Ovary (tissue), 9 donors: ENCODE results near the gene C19orf67. TPM values are rescaled to one million over a fixed set of nuclear protein-coding genes. Genes with fewer than 3 reads are reported as not detected.

Experiments
- DNase-seq, 5 donors: peaks; one replicate each; pipeline ENCODE4 v3.0.0-alpha.2; 2019 to 2020
- H3K27ac ChIP-seq, 2 donors: fragments of 200-600 bp; one replicate each; pipeline versions ENCODE4 v1.5.1 to v1.8.0; 2019 to 2022
- H3K27me3 ChIP-seq: fragments of 200-600 bp; one replicate; pipeline ENCODE4 v1.8.0; 2022
- H3K36me3 ChIP-seq: fragments of 200-600 bp; sonication (generic); one replicate; pipeline ENCODE4 v1.5.1; 2019
- H3K4me1 ChIP-seq: one replicate; pipeline ENCODE4 v1.8.1; 2013; ENCODE audit warnings: mild to moderate bottlenecking, moderate library complexity; ENCODE audit not compliant: insufficient read depth
- H3K4me3 ChIP-seq: fragments of 200-600 bp; sonication (generic); one replicate; pipeline ENCODE4 v1.5.1; 2017
- H3K9me3 ChIP-seq, 2 donors: fragments of 200-600 bp in 1 of 2; sonication (generic) in 1 of 2; one replicate each; pipeline versions ENCODE4 v1.5.1 to v1.8.1; 2013 to 2019; ENCODE audit warnings: mild to moderate bottlenecking in 1 of 2, moderate library complexity in 1 of 2
- EP300 ChIP-seq: sonication (generic); formaldehyde crosslinking; IDR thresholded peaks from one replicate; pipeline ENCODE4 v1.6.1; 2017; ENCODE audit warnings: antibody characterized with exemption
- POLR2A ChIP-seq: fragments of 450-650 bp; IDR thresholded peaks from one replicate; pipeline ENCODE4 v1.6.1; 2017; ENCODE audit warnings: antibody characterized with exemption, mild to moderate bottlenecking, moderate library complexity
- whole genome bisulfite sequencing, 3 donors: extraction: QIAGEN DNeasy Blood & Tissue Kit in 1 of 3; methylation state at CpG; one replicate each; pipeline versions ENCODE4 v1.1.5 to v1.1.7; 2013 to 2017; 5-methylcytosine and 5-hydroxymethylcytosine counted together
- intact Hi-C, 4 donors: fragments of 100-400 bp; cut with DNase I; formaldehyde crosslinking; loops; one replicate each; pipeline versions ENCODE4 v1.11.0 to v1.15.1; 2022 to 2023
- polyA plus RNA-seq, 2 donors: library from polyadenylated mRNA; stranded (reverse); fragments of 200-250 nt in 1 of 2; fragments of 350-450 nt in 1 of 2; fragmentation: Illumina TruSeq in 1 of 2; extraction: RNeasy Lipid Tissue Mini Kit (QIAGEN cat#74804) in 1 of 2; gene quantifications; one replicate each; pipeline ENCODE4 v1.2.3, GENCODE V29; 2013 to 2014
- total RNA-seq, 7 donors: library from RNA; depleted of rRNA in 2 of 7; stranded (reverse); fragments of >200 nt in 2 of 7; fragmentation: NEBNext Ultra II Directional in 3 of 7; extraction: Animal tissue kit (Norgen Biotek cat#: 25700) in 3 of 7; gene quantifications; one replicate each; pipeline versions ENCODE4 v1.1.0 to v1.2.4, GENCODE V29; 2016 to 2023
- TF ChIP-seq, protein P1 (sequence below), 3 donors: fragments of 450-650 bp in 2 of 3; fragments of 200-600 bp in 1 of 3; IDR thresholded peaks; one replicate each; pipeline versions ENCODE4 v1.5.1 to v1.8.0; 2016 to 2022; ENCODE audit warnings: antibody characterized with exemption in 3 of 3, mild to moderate bottlenecking in 1 of 3
- donor health status: DM: no; HTN: no; CAD: no; lungs with moderate emphysema.
- donor health status: DM: no; HTN: no; CAD: no.
- donor health status: Bipolar disorder and iron deficiency.
- donor health status: DM: yes; HTN: yes; CAD: no.
- donor health status: DM: no; HTN: no; CAD: no.
- donor health status: DM: yes; HTN: yes; CAD: no.

C19orf67 gene
- total and polyA plus RNA-seq, 9 donors: 0.08 TPM; not detected in 8

DNA sequence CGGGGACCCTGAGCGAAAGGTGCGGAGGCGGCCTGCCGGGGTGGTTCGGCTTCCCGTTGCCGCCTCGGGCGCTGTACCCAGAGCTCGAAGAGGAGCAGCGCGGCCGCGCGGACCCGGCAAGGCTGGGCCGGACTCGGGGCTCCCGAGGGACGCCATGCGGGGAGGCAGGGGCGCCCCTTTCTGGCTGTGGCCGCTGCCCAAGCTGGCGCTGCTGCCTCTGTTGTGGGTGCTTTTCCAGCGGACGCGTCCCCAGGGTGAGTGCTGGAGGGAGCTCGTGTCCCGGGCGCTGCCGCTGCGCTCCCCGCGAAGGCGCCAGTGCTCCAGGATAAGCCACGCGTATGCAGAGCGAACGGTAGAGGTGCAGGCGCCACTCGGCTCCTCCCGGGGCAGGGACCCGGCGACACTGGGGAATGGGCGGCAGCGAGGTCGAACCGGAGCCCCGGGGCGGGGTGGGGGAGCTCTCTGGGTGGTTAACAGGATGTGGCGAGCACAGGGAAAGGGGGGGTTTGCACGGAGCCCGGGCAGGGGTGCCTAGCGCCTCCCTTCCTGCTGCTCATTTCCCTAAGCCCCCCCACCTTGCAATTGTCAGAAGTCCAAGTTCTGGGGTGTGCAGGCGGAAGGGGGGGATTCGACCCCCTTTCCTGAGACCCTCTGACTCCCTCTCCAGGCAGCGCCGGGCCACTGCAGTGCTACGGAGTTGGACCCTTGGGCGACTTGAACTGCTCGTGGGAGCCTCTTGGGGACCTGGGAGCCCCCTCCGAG lies 53.7 kb downstream of the C19orf67 start, which contains the start of gene IL27RA:
Gene IL27RA, plus strand, starts transcription at position 44 of the 762 bp plus-strand sequence. Its CDS starts 111 bp downstream, at position 155.
- intact Hi-C loops: no loop called here
- TF ChIP-seq EP300 (no peak), POLR2A (no peak)
- TF ChIP-seq, protein P1, sequence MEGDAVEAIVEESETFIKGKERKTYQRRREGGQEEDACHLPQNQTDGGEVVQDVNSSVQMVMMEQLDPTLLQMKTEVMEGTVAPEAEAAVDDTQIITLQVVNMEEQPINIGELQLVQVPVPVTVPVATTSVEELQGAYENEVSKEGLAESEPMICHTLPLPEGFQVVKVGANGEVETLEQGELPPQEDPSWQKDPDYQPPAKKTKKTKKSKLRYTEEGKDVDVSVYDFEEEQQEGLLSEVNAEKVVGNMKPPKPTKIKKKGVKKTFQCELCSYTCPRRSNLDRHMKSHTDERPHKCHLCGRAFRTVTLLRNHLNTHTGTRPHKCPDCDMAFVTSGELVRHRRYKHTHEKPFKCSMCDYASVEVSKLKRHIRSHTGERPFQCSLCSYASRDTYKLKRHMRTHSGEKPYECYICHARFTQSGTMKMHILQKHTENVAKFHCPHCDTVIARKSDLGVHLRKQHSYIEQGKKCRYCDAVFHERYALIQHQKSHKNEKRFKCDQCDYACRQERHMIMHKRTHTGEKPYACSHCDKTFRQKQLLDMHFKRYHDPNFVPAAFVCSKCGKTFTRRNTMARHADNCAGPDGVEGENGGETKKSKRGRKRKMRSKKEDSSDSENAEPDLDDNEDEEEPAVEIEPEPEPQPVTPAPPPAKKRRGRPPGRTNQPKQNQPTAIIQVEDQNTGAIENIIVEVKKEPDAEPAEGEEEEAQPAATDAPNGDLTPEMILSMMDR (IDR thresholded peaks at IDR 0.05): peak in 1 of 3 donors; percentile 20
- DNase-seq: peak in 3 of 5 donors; percentile 19 to 51 (median 48)

More for the DNA sequence above, 53.7 kb downstream of the C19orf67 start, which contains the start of gene IL27RA:
- no peaks in the 10 kb centered on the region for H3K4me1 ChIP-seq
- H3K27ac ChIP-seq: no peak within 1 kb of the TSS
- H3K27me3 ChIP-seq: no peaks in the 10 kb centered on the region
- H3K9me3 ChIP-seq: no peaks in the 10 kb centered on the region
- H3K36me3 ChIP-seq: no peaks in the 10 kb centered on the region
- WGBS, 3 donors: 0% methylated on average over 37 to 63 of the region's 63 CpGs
- peak within 1 kb of the TSS; percentile 45 for H3K4me3 ChIP-seq

Other genes with a start within 250 kb of the C19orf67 start
- 1 to 10 TPM in 3 of 7 donors, under 1 TPM in 1, not detected in 3; 0.98 to 2.4 (median 1.3) TPM for gene NANOS3, start 208.6 kb downstream of the C19orf67 start, total RNA-seq
- under 1 TPM in 1 of 2 donors, not detected in 1; 0.30 TPM for gene NANOS3, start 208.6 kb downstream of the C19orf67 start, polyA plus RNA-seq
- gene BRME1, start 179.7 kb downstream of the C19orf67 start, total RNA-seq: 1 to 10 TPM; 1.3 to 3.7 (median 2.3) TPM
- gene BRME1, start 179.7 kb downstream of the C19orf67 start, polyA plus RNA-seq: 1 to 10 TPM in 1 of 2 donors, under 1 TPM in 1; 0.57 to 2.8 TPM
- gene CC2D1A, start 179.6 kb downstream of the C19orf67 start, total RNA-seq: 10 to 100 TPM; 21.0 to 38.1 (median 29.7) TPM
- 10 to 100 TPM; 13.1 to 24.1 TPM for gene CC2D1A, start 179.6 kb downstream of the C19orf67 start, polyA plus RNA-seq
- gene PODNL1, start 147.4 kb downstream of the C19orf67 start, total RNA-seq: 1 to 10 TPM in 5 of 7 donors, under 1 TPM in 2; 0.48 to 3.8 (median 1.4) TPM
- gene PODNL1, start 147.4 kb downstream of the C19orf67 start, polyA plus RNA-seq: 1 to 10 TPM in 1 of 2 donors, under 1 TPM in 1; 0.63 to 3.7 TPM
- gene DCAF15, start 133.3 kb downstream of the C19orf67 start, total RNA-seq: 10 to 100 TPM; 11.1 to 28.0 (median 23.4) TPM
- 10 to 100 TPM in 1 of 2 donors, 1 to 10 TPM in 1; 5.0 to 29.1 TPM for gene DCAF15, start 133.3 kb downstream of the C19orf67 start, polyA plus RNA-seq
- gene RFX1, start 79.5 kb downstream of the C19orf67 start, total RNA-seq: 10 to 100 TPM in 5 of 7 donors, 1 to 10 TPM in 2; 2.4 to 16.1 (median 14.7) TPM
- 1 to 10 TPM; 1.2 to 7.6 TPM for gene RFX1, start 79.5 kb downstream of the C19orf67 start, polyA plus RNA-seq
- gene RLN3, start 57.6 kb downstream of the C19orf67 start, total RNA-seq: not detected
- not detected for gene RLN3, start 57.6 kb downstream of the C19orf67 start, polyA plus RNA-seq
- 1 to 10 TPM in 5 of 7 donors, under 1 TPM in 2; 0.48 to 4.3 (median 1.8) TPM for gene IL27RA, start 54.0 kb downstream of the C19orf67 start, total RNA-seq
- gene IL27RA, start 54.0 kb downstream of the C19orf67 start, polyA plus RNA-seq: 1 to 10 TPM; 2.1 to 2.4 TPM
- gene PALM3, start 23.7 kb downstream of the C19orf67 start, total RNA-seq: 1 to 10 TPM in 1 of 7 donors, under 1 TPM in 4, not detected in 2; 0.17 to 2.6 (median 0.48) TPM
- gene PALM3, start 23.7 kb downstream of the C19orf67 start, polyA plus RNA-seq: under 1 TPM; 0.20 to 0.33 TPM
- 10 to 100 TPM in 1 of 7 donors, 1 to 10 TPM in 1, under 1 TPM in 5; 0.28 to 13.9 (median 0.53) TPM for gene MISP3, start 13.0 kb downstream of the C19orf67 start, total RNA-seq
- 1 to 10 TPM in 1 of 2 donors, under 1 TPM in 1; 0.80 to 1.3 TPM for gene MISP3, start 13.0 kb downstream of the C19orf67 start, polyA plus RNA-seq
- gene SAMD1, start 5.0 kb upstream of the C19orf67 start, total RNA-seq: 10 to 100 TPM; 13.6 to 68.3 (median 41.0) TPM
- 10 to 100 TPM; 10.5 to 23.6 TPM for gene SAMD1, start 5.0 kb upstream of the C19orf67 start, polyA plus RNA-seq
- 100 to 1,000 TPM in 5 of 7 donors, 10 to 100 TPM in 2; 33.3 to 280 (median 201) TPM for gene PRKACA, start 32.0 kb upstream of the C19orf67 start, total RNA-seq
- gene PRKACA, start 32.0 kb upstream of the C19orf67 start, polyA plus RNA-seq: 100 to 1,000 TPM; 104 to 207 TPM
- gene ASF1B, start 50.8 kb upstream of the C19orf67 start, total RNA-seq: 1 to 10 TPM in 4 of 7 donors, under 1 TPM in 3; 0.12 to 4.9 (median 1.0) TPM
- gene ASF1B, start 50.8 kb upstream of the C19orf67 start, polyA plus RNA-seq: 1 to 10 TPM in 1 of 2 donors, under 1 TPM in 1; 0.99 to 1.6 TPM
- 10 to 100 TPM in 5 of 7 donors, 1 to 10 TPM in 2; 4.1 to 36.8 (median 22.5) TPM for gene ADGRL1, start 120.4 kb upstream of the C19orf67 start, total RNA-seq
- gene ADGRL1, start 120.4 kb upstream of the C19orf67 start, polyA plus RNA-seq: 1 to 10 TPM; 2.1 to 6.7 TPM